OCI-LY3 (cell line): ENCODE measurements around the gene ZHX3.

Source experiments
- H2AFZ ChIP-seq: fragments of 200-600, 300-600 bp; shearing (Covaris generic); 2 replicates; pipeline ENCODE4 v1.6.0; 2014; ENCODE audit warnings: antibody characterized with exemption, low read depth, low read length
- H3K27ac ChIP-seq: fragments of 200-600, 300-600 bp; sonication (generic); 2 replicates; pipeline ENCODE4 v1.5.1; 2014; ENCODE audit warnings: mild to moderate bottlenecking, low read length, moderate library complexity, mixed read lengths
- H3K27me3 ChIP-seq: fragments of 200-600, 300-600 bp; sonication (generic); 2 replicates; pipeline ENCODE4 v1.6.1; 2014; ENCODE audit warnings: low read depth, low read length, mixed read lengths
- H3K36me3 ChIP-seq: fragments of 200-600, 300-600 bp; sonication (generic); replicated peaks from 2 replicates; pipeline ENCODE3; 2014; ENCODE audit warnings: low read depth, low read length, mixed read lengths
- H3K4me1 ChIP-seq: fragments of 300-600, 200-600 bp; sonication (generic); 2 replicates; pipeline ENCODE4 v1.6.1; 2014; ENCODE audit warnings: low read length, mixed read lengths
- H3K4me2 ChIP-seq: fragments of 200-600, 300-600 bp; sonication (generic); 2 replicates; pipeline ENCODE4 v1.6.1; 2014; ENCODE audit warnings: low read length, mixed read lengths
- H3K4me3 ChIP-seq: fragments of 300-600, 200-600 bp; sonication (generic); 2 replicates; pipeline ENCODE4 v1.5.1; 2014; ENCODE audit warnings: antibody characterized with exemption, mild to moderate bottlenecking, low read length, moderate library complexity
- H3K79me2 ChIP-seq: fragments of 300-600, 200-600 bp; shearing (Covaris generic); 2 replicates; pipeline ENCODE4 v1.6.1; 2014; ENCODE audit warnings: mild to moderate bottlenecking, low read length, mixed read lengths
- H3K9ac ChIP-seq: fragments of 300-600, 200-600 bp; shearing (Covaris generic); 2 replicates; pipeline ENCODE4 v1.6.0; 2014; ENCODE audit warnings: mild to moderate bottlenecking, low read length, moderate library complexity
- H3K9me3 ChIP-seq: fragments of 200-600, 300-600 bp; shearing (Covaris generic); 2 replicates; pipeline ENCODE4 v1.6.1; 2014; ENCODE audit warnings: low read length, mixed read lengths; ENCODE audit not compliant: insufficient read depth
- H4K20me1 ChIP-seq: fragments of 200-600, 300-600 bp; sonication (generic); 2 replicates; pipeline ENCODE4 v1.6.1; 2016; ENCODE audit warnings: low read length, mixed read lengths; ENCODE audit not compliant: insufficient read depth
- EZH2phosphoT487 ChIP-seq: fragments of 200-600 bp; shearing (Covaris generic); IDR thresholded peaks from 2 replicates; pipeline ENCODE4 v1.6.1; 2018; ENCODE audit warnings: antibody characterized with exemption, mixed run types, low read depth
- TF ChIP-seq, protein P1 (sequence below): fragments of 200-600, 300-600 bp; sonication (generic); IDR thresholded peaks from 2 replicates; pipeline ENCODE4 v1.5.1; 2014; ENCODE audit warnings: antibody characterized with exemption, low read length, low read depth

The ZHX3 gene

GRCh38 chr20:41231136-41231535, 86.4 kb downstream of the ZHX3 start:
- Histone ChIP-seq H3K9me3 (no peaks in the 10 kb centered on the region), H3K27ac (no peak overlapping the region), H4K20me1 (0 out of 2 replicates have a peak, but pooled peaks cover 2% of the 10 kb centered on the region), H3K36me3 (no peaks in the 10 kb centered on the region), H3K4me1 (peaks cover 13% of the 10 kb centered on the region), H2AFZ (no peak overlapping the region), H3K9ac (no peak overlapping the region), H3K4me3 (no peak overlapping the region), H3K79me2 (no peaks in the 10 kb centered on the region), H3K27me3 (peaks cover 5% of the 10 kb centered on the region; the same call in 1 of the 2 replicates), H3K4me2 (no peak overlapping the region)
- TF ChIP-seq, protein P1, sequence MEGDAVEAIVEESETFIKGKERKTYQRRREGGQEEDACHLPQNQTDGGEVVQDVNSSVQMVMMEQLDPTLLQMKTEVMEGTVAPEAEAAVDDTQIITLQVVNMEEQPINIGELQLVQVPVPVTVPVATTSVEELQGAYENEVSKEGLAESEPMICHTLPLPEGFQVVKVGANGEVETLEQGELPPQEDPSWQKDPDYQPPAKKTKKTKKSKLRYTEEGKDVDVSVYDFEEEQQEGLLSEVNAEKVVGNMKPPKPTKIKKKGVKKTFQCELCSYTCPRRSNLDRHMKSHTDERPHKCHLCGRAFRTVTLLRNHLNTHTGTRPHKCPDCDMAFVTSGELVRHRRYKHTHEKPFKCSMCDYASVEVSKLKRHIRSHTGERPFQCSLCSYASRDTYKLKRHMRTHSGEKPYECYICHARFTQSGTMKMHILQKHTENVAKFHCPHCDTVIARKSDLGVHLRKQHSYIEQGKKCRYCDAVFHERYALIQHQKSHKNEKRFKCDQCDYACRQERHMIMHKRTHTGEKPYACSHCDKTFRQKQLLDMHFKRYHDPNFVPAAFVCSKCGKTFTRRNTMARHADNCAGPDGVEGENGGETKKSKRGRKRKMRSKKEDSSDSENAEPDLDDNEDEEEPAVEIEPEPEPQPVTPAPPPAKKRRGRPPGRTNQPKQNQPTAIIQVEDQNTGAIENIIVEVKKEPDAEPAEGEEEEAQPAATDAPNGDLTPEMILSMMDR: no peak

GRCh38 chr20:41230136-41230535, 87.4 kb downstream of the ZHX3 start:
- no peak overlapping the region for H3K4me2 ChIP-seq
- H3K4me1 ChIP-seq: peaks cover 13% of the 10 kb centered on the region
- H3K9me3 ChIP-seq: no peaks in the 10 kb centered on the region
- 0 out of 2 replicates have a peak, but pooled peaks cover 2% of the 10 kb centered on the region for H4K20me1 ChIP-seq
- H2AFZ ChIP-seq: no peak overlapping the region
- no peaks in the 10 kb centered on the region for H3K36me3 ChIP-seq
- peaks cover 5% of the 10 kb centered on the region; the same call in 1 of the 2 replicates for H3K27me3 ChIP-seq
- H3K9ac ChIP-seq: no peak overlapping the region
- H3K79me2 ChIP-seq: no peaks in the 10 kb centered on the region
- TF ChIP-seq, protein P1: no peak
- TF ChIP-seq EZH2phosphoT487: no peak
- H3K4me3 ChIP-seq: no peak overlapping the region
- H3K27ac ChIP-seq: no peak overlapping the region

GRCh38 chr20:41229259-41229658, 88.3 kb downstream of the ZHX3 start:
- Histone ChIP-seq H2AFZ (no peak overlapping the region), H3K4me1 (peaks cover 13% of the 10 kb centered on the region), H3K9me3 (no peaks in the 10 kb centered on the region), H4K20me1 (0 out of 2 replicates have a peak, but pooled peaks cover 2% of the 10 kb centered on the region), H3K4me3 (no peak overlapping the region), H3K36me3 (no peaks in the 10 kb centered on the region), H3K79me2 (no peaks in the 10 kb centered on the region), H3K27me3 (peaks cover 5% of the 10 kb centered on the region; the same call in 1 of the 2 replicates), H3K9ac (no peak overlapping the region), H3K4me2 (no peak overlapping the region), H3K27ac (no peak overlapping the region)
- TF ChIP-seq, protein P1: no peak
- no peak for TF ChIP-seq EZH2phosphoT487

- Histone ChIP-seq H3K4me2 (no peak overlapping the region), H3K4me3 (no peak overlapping the region), H4K20me1 (0 out of 2 replicates have a peak, but pooled peaks cover 2% of the 10 kb centered on the region), H3K27ac (no peak overlapping the region), H3K4me1 (peaks cover 13% of the 10 kb centered on the region), H3K9me3 (no peaks in the 10 kb centered on the region), H3K36me3 (no peaks in the 10 kb centered on the region), H2AFZ (no peak overlapping the region), H3K9ac (no peak overlapping the region), H3K27me3 (peaks cover 5% of the 10 kb centered on the region; the same call in 1 of the 2 replicates), H3K79me2 (no peaks in the 10 kb centered on the region)
- TF ChIP-seq EZH2phosphoT487: no peak
- TF ChIP-seq, protein P1: no peak
Measured at GRCh38 chr20:41228858-41229257, 88.7 kb downstream of the ZHX3 start.
